ENCODE results near the gene SYT8. TPM values are rescaled to one million over a fixed set of nuclear protein-coding genes. Genes with fewer than 3 reads are reported as not detected.
A peak's percentile ranks its signal among the peaks of the same experiment; 100 is the strongest.

Gene SYT8
- total RNA-seq, 4 donors from 2014 or later = 2.0 TPM; not detected in 3

DNA sequence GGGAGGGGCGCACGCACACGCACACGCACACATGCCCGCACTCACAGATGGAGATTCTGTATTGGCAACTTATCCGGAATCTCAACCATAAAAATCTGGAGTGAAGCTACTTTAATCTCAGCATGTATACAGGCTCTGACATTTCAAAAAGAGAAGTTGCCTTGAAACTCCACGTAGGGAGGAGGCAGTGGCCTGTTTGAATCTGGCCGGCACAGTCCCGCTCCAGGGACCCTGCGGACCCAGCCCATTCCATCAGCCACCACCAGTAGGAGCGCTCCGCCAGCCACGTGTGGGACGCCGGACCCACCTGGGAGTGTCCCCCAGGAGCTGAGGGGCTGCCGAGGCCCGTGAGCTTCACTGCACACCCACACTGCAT, 1.9 kb upstream of the SYT8 start:
- no peaks in the 10 kb centered on the region for H3K9me3 ChIP-seq
- no peaks in the 10 kb centered on the region for H3K27me3 ChIP-seq
- no peak overlapping the region for H3K27ac ChIP-seq
- no peak for DNase-seq
- no peaks in the 10 kb centered on the region for H3K4me1 ChIP-seq
- no peaks in the 10 kb centered on the region for H3K36me3 ChIP-seq
- TF ChIP-seq, protein P1, sequence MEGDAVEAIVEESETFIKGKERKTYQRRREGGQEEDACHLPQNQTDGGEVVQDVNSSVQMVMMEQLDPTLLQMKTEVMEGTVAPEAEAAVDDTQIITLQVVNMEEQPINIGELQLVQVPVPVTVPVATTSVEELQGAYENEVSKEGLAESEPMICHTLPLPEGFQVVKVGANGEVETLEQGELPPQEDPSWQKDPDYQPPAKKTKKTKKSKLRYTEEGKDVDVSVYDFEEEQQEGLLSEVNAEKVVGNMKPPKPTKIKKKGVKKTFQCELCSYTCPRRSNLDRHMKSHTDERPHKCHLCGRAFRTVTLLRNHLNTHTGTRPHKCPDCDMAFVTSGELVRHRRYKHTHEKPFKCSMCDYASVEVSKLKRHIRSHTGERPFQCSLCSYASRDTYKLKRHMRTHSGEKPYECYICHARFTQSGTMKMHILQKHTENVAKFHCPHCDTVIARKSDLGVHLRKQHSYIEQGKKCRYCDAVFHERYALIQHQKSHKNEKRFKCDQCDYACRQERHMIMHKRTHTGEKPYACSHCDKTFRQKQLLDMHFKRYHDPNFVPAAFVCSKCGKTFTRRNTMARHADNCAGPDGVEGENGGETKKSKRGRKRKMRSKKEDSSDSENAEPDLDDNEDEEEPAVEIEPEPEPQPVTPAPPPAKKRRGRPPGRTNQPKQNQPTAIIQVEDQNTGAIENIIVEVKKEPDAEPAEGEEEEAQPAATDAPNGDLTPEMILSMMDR (IDR thresholded peaks at IDR 0.05) = no peak
- TF ChIP-seq POLR2A (IDR thresholded peaks at IDR 0.05) = no peak
- H3K4me3 ChIP-seq = no peak overlapping the region
- intact Hi-C loops (cut with DNase I; ENCODE audit: low total_unique reads) = loop anchor here (1.0 kb wide), 1 partner anchor 139 kb away; no protein-coding TSS in a partner anchor

DNA sequence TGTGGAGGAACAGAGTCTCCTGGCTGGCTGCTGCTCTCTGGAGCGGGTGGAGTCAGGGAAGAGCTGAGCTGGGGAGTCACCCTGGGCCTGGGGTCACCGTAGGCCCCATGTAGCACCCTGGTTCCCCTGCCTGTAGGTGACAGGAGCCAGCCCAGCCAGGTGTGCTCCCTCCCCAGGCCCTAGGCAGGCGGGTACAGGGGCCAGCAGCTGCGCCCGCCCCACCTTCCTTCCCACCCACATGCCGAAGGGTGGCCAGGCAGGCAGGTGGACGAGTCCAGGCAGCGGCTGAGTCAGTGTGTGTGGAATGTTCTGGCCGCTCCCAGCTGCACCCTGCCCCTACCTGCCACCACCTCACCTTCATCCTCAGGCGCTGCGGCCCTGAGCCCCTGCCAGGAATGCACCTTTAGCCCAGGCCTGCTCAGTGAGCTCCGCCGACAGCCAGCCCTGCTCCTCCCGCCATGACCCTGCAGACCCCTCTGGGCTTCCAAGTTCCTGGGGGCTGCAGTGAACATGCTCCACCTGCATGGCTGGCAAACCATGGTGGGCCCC, 654 bp upstream of the SYT8 start:
- TF ChIP-seq, protein P1 (IDR thresholded peaks at IDR 0.05) = no peak
- no peak for TF ChIP-seq POLR2A (IDR thresholded peaks at IDR 0.05)
- no peaks in the 10 kb centered on the region for H3K9me3 ChIP-seq
- H3K4me3 ChIP-seq = no peak overlapping the region
- H3K27ac ChIP-seq = no peak overlapping the region
- H3K4me1 ChIP-seq = no peaks in the 10 kb centered on the region
- H3K36me3 ChIP-seq = no peaks in the 10 kb centered on the region
- intact Hi-C loops (cut with DNase I; ENCODE audit: low total_unique reads) = no loop called here
- H3K27me3 ChIP-seq = no peaks in the 10 kb centered on the region
- no peak for DNase-seq

DNA sequence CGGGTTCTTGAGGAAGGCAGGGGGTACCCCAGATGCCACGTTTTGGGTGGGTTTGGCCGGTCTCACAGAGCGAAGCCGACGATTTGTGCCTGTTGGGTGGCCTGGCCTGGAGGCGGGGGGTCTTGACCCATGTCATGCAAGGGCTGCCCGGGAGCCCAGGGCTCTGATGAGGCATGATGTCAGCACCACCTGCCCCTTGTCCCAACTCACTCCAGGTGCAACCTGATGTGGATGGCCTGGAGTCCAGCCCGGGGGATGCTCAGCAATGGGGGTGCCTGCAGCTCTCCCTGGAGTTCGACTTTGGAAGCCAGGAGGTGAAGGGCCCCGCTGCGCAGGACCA, 851 bp downstream of the SYT8 start:
- no peaks in the 10 kb centered on the region for H3K27me3 ChIP-seq
- H3K9me3 ChIP-seq = no peaks in the 10 kb centered on the region
- no peaks in the 10 kb centered on the region for H3K4me1 ChIP-seq
- no peaks in the 10 kb centered on the region for H3K36me3 ChIP-seq
- TF ChIP-seq, protein P1 (IDR thresholded peaks at IDR 0.05) = no peak
- TF ChIP-seq POLR2A (IDR thresholded peaks at IDR 0.05) = no peak
- intact Hi-C loops (cut with DNase I; ENCODE audit: low total_unique reads) = loop anchor here (5.0 kb wide), 1 partner anchor 317 kb away; no protein-coding TSS in a partner anchor
- DNase-seq = no peak
- H3K4me3 ChIP-seq = no peak overlapping the region
- H3K27ac ChIP-seq = no peak overlapping the region

DNA sequence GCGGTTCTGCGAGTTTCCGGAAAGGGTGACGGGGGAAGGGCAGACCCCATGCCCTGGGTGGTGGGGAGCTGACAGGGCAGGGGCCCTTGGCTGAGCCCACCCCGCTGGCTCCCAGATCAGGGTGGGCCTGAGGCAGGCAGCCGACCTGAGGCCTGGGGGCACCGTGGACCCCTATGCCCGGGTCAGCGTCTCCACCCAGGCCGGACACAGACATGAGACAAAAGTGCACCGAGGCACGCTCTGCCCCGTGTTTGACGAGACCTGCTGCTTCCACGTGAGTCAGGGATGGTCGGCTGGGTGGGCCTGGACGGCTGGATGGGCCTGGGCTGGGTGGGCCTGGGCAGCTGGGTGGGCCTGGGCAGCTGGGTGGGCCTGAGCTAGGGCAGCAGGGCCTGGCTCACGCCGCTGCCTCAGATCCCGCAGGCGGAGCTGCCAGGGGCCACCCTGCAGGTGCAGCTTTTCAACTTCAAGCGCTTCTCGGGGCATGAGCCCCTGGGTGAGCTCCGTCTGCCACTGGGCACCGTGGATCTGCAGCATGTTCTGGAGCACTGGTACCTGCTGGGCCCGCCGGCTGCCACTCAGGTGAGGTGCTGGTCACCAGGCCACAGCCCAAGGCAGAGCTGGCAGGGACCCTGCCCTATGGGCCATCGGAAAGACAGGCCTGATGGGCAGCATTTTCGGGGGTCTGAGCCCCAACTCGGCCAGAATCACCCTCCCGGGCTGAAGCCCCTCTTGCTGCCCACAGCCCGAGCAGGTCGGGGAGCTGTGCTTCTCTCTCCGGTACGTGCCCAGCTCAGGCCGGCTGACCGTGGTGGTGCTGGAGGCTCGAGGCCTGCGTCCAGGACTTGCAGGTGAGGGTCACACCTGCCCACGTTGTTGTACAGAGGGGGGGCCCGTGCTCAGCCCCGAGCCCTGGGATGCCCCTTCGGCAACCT, 1.5 kb downstream of the SYT8 start:
- intact Hi-C loops (cut with DNase I; ENCODE audit: low total_unique reads) = loop anchor here (5.0 kb wide), 1 partner anchor 316 kb away; no protein-coding TSS in a partner anchor
- no peak overlapping the region for H3K27ac ChIP-seq
- no peaks in the 10 kb centered on the region for H3K27me3 ChIP-seq
- H3K4me1 ChIP-seq = no peaks in the 10 kb centered on the region
- TF ChIP-seq POLR2A (IDR thresholded peaks at IDR 0.05) = no peak
- H3K36me3 ChIP-seq = no peaks in the 10 kb centered on the region
- H3K4me3 ChIP-seq = no peak overlapping the region
- no peak for DNase-seq
- no peaks in the 10 kb centered on the region for H3K9me3 ChIP-seq

DNA sequence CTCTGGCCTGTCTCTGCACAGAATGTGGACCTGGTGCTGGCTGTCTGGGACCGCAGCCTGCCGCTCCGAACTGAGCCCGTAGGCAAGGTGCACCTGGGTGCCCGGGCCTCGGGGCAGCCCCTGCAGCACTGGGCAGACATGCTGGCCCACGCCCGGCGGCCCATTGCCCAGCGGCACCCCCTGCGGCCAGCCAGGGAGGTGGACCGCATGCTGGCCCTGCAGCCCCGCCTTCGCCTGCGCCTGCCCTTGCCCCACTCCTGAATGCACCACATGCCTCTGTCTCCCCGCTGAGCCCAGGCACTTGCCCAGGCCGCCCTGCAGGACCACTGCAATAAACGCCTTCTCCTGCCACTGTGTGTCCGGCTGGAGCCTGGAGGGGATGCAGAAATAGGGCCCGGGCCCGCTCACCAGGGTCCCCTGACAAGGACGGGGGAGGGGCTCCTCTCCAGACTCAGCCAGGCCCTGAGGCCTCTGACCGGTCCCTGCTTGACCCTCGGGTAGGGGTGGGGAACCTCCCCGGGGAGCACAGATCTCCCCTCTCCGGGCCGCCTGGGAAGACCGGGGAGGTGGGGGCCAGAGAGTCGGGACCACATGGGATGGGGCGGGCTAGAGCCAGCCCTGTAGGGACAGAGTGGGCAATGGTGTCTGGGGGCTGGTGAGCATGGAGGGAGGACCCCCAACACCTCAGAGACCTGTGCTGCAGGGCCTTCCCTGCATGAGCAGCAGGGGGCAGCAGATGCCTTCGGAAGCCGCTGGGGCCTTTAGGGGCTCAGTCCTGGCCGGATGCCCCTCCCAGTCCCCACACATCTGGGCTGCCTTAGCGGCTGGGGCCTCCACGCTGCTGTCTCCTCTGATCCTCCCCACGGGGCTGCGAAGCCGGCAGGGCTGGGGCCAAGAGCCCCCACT, 2.6 kb downstream of the SYT8 start:
- Histone ChIP-seq H3K4me3 (no peak overlapping the region), H3K4me1 (no peaks in the 10 kb centered on the region), H3K27ac (no peak overlapping the region), H3K9me3 (no peaks in the 10 kb centered on the region), H3K36me3 (no peaks in the 10 kb centered on the region), H3K27me3 (no peaks in the 10 kb centered on the region)
- peak; percentile 66 to 78 for DNase-seq
- TF ChIP-seq, protein P1 (IDR thresholded peaks at IDR 0.05) = peak; percentile 87 to 95 (median 92)
- TF ChIP-seq POLR2A (IDR thresholded peaks at IDR 0.05) = no peak
- intact Hi-C loops (cut with DNase I; ENCODE audit: low total_unique reads) = loop anchor here (5.0 kb wide), 1 partner anchor 315 kb away; no protein-coding TSS in a partner anchor

Measured in uterus (tissue), 4 donors.